Activated naive CD4-positive, alpha-beta T cell treated with anti-CD3 and anti-CD28 coated beads, Interleukin-2, amount 50 U/mL, for 24 hours (primary cell): ENCODE data around the gene TMED7.

Source experiments
- H3K27ac Mint-ChIP-seq: one replicate; pipeline ENCODE4 v1.8.0; 2021; ENCODE audit warnings: mild to moderate bottlenecking, mixed read lengths
- H3K27me3 Mint-ChIP-seq: one replicate; pipeline ENCODE4 v1.8.0; 2021; ENCODE audit warnings: mixed read lengths
- H3K36me3 Mint-ChIP-seq: one replicate; pipeline ENCODE4 v1.8.0; 2021; ENCODE audit warnings: mixed read lengths
- H3K4me1 Mint-ChIP-seq: one replicate; pipeline ENCODE4 v1.8.0; 2021; ENCODE audit warnings: mixed read lengths
- H3K4me3 Mint-ChIP-seq: one replicate; pipeline ENCODE4 v1.8.0; 2021; ENCODE audit warnings: mild to moderate bottlenecking, mixed read lengths
- H3K9me3 Mint-ChIP-seq: one replicate; pipeline ENCODE4 v1.8.0; 2021; ENCODE audit warnings: mixed read lengths

TMED7 gene

DNA sequence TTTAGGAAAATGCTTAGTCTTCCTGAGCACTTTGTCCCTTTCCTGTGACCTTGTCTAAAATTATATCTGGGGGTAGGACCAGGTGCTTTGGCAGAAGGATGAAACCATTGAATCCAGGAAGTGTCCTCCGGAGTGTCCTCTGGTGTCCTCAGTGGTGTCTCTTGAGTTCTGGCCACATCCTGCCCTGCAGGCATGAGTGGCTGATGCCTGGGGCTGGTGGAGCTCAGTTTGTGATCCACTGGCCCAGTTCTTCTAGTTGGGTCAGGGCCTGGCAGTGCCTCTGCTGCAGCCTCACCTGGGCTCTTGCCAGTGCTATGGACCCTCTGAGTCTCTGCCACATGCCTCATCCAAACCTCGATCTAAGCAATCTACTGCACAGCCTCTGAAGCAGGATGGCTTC lies 14.4 kb upstream of the TMED7 start:
- no peaks in the 10 kb centered on the region for H3K36me3 Mint-ChIP-seq
- H3K4me3 Mint-ChIP-seq = no peak overlapping the region
- peaks cover 8% of the 10 kb centered on the region for H3K27me3 Mint-ChIP-seq
- no peaks in the 10 kb centered on the region for H3K9me3 Mint-ChIP-seq
- no peak overlapping the region for H3K27ac Mint-ChIP-seq
- H3K4me1 Mint-ChIP-seq = peaks cover 21% of the 10 kb centered on the region

DNA sequence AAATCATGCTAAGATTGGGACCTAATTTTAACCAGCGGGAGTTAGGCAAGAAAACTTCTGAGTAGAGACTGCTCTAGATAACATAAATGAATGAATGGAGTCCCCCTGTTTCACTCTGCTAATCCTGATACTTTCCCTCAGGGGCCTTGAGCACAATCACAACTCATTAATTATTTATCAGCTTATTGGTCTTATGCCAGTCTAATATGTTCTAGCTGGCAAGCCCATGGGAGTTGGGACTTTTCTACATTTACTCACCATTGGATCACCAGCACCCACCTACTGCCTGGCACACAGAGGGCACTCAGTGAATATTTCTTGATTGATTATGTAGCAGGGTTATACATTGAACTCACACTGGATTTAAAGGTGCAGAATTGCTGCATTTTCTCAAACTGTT lies 13.5 kb upstream of the TMED7 start:
- no peak overlapping the region for H3K4me3 Mint-ChIP-seq

DNA sequence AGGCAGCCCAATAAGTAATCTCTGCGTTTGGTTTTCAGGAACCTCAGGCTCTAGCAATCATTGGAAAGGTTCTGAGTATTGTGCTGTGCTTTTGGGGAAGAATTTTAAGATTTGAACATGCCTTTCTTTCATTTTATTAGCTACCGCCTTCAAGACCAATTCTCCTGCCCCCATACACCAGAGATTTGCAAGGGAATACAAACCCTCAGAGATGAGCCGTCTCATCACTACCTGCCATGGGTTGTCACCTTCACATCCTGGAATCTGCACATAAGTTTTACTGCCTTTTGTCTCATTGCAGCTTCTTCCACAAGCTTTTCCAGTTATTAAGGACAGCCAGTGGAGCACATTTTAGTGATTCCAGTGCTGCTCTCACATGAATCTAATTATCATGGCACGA lies 11.7 kb upstream of the TMED7 start:
- Mint-ChIP-seq H3K9me3 (no peaks in the 10 kb centered on the region), H3K27ac (peak overlapping the region; percentile 27), H3K4me1 (peaks cover 27% of the 10 kb centered on the region), H3K36me3 (no peaks in the 10 kb centered on the region), H3K4me3 (no peak overlapping the region), H3K27me3 (no peaks in the 10 kb centered on the region)

More for the DNA sequence above, 13.5 kb upstream of the TMED7 start:
- Mint-ChIP-seq H3K27ac (peak overlapping the region; percentile 51), H3K4me1 (peaks cover 25% of the 10 kb centered on the region), H3K27me3 (peaks cover 4% of the 10 kb centered on the region), H3K9me3 (no peaks in the 10 kb centered on the region), H3K36me3 (no peaks in the 10 kb centered on the region)

DNA sequence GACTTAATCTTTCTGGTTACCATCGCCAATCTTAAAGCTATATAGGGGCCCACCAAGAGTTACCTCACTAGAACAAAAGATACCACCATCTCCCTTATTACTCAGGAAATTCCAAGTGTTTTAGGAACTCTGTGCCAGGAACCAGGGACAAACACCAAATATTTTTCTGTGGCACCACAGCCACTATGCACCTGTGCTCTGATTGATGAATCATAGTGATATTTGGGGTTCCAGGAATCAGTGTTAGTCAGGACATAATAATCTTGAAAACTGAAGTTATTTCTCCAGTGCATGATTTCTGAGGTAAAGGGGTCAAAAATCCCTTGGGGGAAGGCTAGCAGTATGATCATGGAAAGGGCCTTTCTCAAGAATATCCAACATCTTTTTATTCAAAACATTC lies 10.2 kb upstream of the TMED7 start:
- Mint-ChIP-seq H3K27me3 (no peaks in the 10 kb centered on the region), H3K9me3 (no peaks in the 10 kb centered on the region), H3K36me3 (no peaks in the 10 kb centered on the region)

DNA sequence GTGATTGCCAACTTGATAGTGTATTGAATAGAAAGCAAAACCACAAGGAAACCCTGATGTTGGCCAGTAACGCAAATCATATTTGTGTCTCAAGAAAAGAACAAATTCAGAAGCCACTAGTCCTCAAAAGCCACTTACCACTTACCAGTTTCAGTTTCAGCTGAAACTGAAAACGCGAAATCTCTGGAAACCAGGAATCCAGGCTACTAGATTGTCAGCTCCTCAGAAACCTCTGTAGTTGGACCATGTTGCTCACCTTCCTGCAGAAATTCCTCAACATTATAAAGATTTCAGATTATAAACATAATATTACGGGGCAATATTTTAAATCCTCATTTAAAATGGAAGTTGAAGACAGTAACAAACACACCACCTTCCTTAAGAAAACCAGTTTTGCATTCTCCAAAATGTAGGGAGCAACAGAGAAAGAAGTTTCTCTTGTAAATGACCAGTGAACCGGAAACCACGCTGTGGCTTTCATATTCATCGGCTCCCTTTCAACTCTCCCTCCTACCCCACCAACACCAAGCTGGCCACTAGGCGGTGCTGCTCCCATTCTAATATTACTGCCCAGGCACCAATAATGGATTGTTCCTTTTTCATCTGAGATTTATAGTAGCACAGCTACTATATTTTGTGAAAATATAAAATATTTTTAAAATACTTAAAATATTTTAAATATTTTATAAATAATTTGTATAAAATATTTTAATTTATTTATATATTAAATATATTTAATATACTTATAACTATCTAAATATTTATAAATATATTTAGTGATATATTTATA lies 8.7 kb upstream of the TMED7 start:
- Mint-ChIP-seq H3K4me3 (peak overlapping the region; percentile 73), H3K4me1 (peaks cover 22% of the 10 kb centered on the region), H3K27ac (no peak overlapping the region), H3K9me3 (no peaks in the 10 kb centered on the region), H3K36me3 (no peaks in the 10 kb centered on the region), H3K27me3 (no peaks in the 10 kb centered on the region)

More for the DNA sequence above, 10.2 kb upstream of the TMED7 start:
- no peak overlapping the region for H3K4me3 Mint-ChIP-seq
- no peak overlapping the region for H3K27ac Mint-ChIP-seq
- H3K4me1 Mint-ChIP-seq = peaks cover 22% of the 10 kb centered on the region

DNA sequence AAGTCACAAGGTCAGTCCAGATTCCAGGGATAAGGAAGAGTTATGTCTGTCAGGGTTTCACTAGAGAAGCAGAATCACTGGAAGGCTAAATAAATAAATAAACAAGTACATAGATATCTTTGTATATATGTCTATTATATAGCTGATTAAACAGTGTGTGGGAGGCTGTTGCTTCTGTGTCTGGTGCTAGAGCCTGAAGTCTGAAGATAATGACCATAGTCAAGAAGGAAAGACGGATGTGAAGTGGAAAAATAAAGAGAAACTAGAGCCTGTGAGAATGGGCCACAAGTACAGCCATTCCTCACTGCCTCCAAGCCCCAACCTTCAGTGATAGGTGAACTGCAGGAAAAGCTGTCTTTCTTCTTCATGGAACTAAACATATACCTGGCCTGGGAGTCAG lies 4.1 kb upstream of the TMED7 start:
- Mint-ChIP-seq H3K9me3 (no peaks in the 10 kb centered on the region), H3K36me3 (no peaks in the 10 kb centered on the region), H3K4me1 (peaks cover 19% of the 10 kb centered on the region), H3K27ac (no peak overlapping the region), H3K27me3 (no peaks in the 10 kb centered on the region), H3K4me3 (no peak overlapping the region)

DNA sequence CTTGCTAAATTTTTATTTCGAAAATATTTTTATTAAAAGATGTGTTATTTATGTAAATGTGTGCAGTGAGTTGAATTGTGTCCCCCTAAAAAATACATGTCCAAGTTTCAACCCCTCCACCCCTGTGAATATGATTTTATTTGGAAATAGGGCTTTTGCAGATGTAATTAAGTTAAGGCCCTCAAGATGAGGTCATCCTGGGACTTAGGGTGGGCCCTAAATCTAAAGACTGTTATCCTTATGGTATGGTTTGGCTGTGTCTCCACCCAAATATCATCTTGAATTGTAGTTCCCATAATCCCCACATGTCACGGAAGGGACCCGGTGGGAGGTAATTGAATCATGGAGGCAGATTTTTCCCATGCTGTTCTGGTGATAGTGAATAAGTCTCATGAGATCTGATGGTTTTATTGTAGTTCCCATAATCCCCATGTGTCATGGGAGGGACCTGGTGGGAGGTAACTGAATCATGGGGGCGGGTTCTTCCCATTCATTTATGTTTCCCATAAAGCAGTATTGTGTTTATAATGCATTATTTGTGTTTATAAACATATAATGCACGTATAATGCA lies 1.5 kb upstream of the TMED7 start:
- Mint-ChIP-seq H3K9me3 (no peaks in the 10 kb centered on the region), H3K27me3 (no peaks in the 10 kb centered on the region), H3K36me3 (no peaks in the 10 kb centered on the region), H3K27ac (no peak overlapping the region), H3K4me1 (peaks cover 20% of the 10 kb centered on the region), H3K4me3 (peak overlapping the region; percentile 16)

DNA sequence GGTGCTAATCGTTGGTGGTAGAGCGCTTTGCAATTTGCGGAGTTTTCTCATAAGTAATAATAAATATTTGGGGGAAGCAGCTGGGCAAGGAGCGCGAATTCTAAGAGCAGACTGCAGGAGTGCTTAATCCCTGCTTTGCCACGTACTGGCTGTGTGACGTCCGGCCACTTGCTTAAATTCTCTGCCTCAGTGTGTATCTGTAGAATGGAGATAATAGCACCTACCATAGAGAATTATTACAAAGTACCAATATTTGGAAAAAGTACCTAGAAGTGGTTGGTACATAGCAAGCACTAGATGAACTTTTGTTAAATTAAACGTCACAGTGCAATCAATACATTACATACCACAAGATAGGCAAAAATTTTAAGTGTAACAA lies 598 bp upstream of the TMED7 start:
- peak overlapping the region; percentile 97 for H3K27ac Mint-ChIP-seq

DNA sequence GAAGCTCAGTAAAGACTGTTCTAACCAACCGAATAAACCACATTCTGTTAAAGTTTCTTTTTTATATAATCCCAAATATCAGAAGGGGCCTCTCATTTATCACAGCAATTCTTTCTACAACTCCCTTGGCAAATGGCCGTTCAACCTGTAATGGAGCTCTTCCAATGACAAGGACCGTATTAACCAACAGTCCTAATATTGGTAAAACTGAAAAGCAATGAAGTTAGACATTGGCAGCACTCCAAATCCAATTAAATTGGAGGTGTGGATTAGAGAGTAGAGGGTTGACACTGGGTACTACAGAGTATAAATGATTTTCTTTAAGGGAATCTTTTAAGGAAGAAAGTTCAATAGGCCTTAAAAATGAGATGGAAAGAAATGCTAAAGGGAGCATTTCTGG lies 842 bp downstream of the TMED7 start:
- H3K27me3 Mint-ChIP-seq = no peaks in the 10 kb centered on the region
- H3K4me3 Mint-ChIP-seq = no peak overlapping the region
- H3K4me1 Mint-ChIP-seq = peaks cover 34% of the 10 kb centered on the region
- H3K9me3 Mint-ChIP-seq = no peaks in the 10 kb centered on the region
- peak overlapping the region; percentile 2 for H3K27ac Mint-ChIP-seq
- H3K36me3 Mint-ChIP-seq = peaks cover 3% of the 10 kb centered on the region

More for the DNA sequence above, 598 bp upstream of the TMED7 start:
- Mint-ChIP-seq H3K27me3 (no peaks in the 10 kb centered on the region), H3K4me3 (no peak overlapping the region), H3K4me1 (peaks cover 27% of the 10 kb centered on the region), H3K36me3 (peaks cover under 1% of the 10 kb centered on the region), H3K9me3 (no peaks in the 10 kb centered on the region)

DNA sequence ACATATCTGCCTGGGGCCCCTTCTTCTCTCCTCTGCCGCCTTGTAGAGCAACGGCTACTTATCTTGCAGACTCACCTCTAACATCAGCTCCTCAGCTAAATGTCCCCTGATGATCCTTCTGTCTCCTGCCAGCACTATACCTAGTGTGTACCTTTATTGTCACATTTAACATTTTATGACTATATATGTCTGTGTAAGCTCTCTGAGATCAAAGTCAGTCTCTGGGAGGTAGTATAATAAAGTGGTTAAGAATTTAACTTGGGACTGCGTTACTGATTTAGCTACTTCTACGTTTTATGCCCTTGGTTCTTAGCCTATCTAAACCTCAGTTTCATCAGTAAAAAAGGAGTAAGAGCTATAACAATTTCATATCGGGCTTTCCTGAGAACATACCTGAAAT lies 2.2 kb downstream of the TMED7 start:
- Mint-ChIP-seq H3K4me1 (peaks cover 37% of the 10 kb centered on the region), H3K36me3 (peaks cover 4% of the 10 kb centered on the region), H3K9me3 (no peaks in the 10 kb centered on the region), H3K27me3 (no peaks in the 10 kb centered on the region), H3K4me3 (no peak overlapping the region), H3K27ac (no peak overlapping the region)

DNA sequence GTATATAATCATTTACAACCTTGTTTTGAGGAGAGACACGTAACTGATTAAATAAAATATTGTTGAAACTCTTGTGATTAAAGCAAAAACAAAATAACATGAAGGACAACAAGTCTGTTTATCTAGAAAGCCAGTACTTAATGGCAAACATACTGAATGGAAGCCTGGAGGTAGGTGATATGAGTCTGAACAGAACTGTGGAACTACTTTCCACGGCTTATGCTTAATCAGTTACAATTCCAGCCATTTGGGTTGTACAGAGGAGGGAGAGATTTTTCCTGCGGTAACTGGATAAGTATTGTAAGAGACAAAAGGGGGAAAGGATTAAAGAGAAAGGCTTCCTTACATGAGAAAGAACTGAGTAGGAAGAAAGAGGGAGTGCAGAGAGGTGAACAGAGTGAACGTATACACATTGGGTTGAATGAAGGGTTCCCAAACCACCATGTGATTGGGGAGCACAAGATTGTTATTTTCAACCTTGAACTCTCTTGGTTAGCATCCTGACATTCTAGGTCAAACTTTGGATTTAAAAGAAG lies 4.4 kb downstream of the TMED7 start:
- H3K27ac Mint-ChIP-seq = peak overlapping the region; percentile 94
- no peaks in the 10 kb centered on the region for H3K27me3 Mint-ChIP-seq
- peaks cover 5% of the 10 kb centered on the region for H3K36me3 Mint-ChIP-seq
- H3K4me3 Mint-ChIP-seq = peak overlapping the region; percentile 24
- no peaks in the 10 kb centered on the region for H3K9me3 Mint-ChIP-seq
- peaks cover 29% of the 10 kb centered on the region for H3K4me1 Mint-ChIP-seq

DNA sequence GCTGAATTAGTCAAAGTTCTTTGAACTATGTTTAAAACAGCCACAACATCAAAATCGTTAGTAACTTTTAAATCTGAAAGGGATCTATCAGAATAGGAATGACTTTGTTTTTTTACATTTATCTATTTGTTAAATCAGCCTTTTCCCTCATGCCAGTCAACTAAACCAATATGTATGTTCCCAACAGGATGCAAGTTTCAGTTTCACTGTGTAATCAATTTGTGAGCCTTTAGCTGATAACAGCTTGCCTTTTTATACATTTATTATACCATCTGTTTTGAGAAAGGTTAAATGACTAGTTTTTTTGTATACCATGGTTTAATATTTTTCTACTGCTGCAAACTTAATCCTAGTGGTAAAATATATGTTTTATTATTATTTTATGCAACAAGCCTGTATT lies 8.9 kb downstream of the TMED7 start:
- Mint-ChIP-seq H3K4me1 (peaks cover 17% of the 10 kb centered on the region), H3K4me3 (no peak overlapping the region), H3K36me3 (peaks cover 9% of the 10 kb centered on the region), H3K27ac (no peak overlapping the region), H3K9me3 (no peaks in the 10 kb centered on the region), H3K27me3 (no peaks in the 10 kb centered on the region)

DNA sequence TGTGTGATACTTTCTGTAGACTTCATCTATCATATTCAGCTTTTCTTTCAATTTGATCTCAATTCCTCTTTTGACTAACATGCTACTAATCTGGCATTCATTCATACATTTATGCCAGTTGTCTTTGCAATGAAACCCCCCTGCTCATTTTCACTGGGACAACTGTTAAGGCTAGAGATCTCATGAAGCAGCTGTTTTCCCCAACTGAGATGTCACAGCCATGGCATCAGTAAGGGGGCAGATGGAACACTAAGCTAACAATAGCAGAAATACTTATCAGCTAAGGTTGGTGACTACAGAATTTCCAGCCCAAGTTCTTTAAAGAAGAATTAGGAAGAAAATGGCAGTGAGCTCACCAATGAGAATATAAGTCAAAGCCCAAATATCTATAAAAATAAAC lies 9.4 kb downstream of the TMED7 start:
- H3K27ac Mint-ChIP-seq = no peak overlapping the region

DNA sequence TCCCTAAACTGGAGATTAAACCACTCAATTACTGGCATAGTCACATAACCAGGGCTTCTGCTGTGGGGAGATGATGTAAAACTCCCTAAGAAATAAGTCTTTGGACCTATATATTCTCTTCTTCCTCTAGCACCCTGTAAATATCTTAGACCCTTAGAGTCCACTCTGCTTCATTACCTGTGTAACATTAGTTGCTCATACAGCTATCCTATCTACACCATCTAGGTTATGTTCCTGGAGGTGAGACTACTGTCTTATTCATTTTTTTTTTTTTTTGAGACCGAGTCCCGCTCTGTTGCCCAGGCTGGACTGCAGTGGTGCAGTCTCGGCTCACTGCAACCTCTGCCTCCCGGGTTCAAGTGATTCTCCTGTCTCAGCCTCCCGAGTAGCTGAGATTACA lies 14.0 kb downstream of the TMED7 start:
- Mint-ChIP-seq H3K27me3 (no peaks in the 10 kb centered on the region), H3K4me3 (no peak overlapping the region), H3K27ac (no peak overlapping the region), H3K9me3 (no peaks in the 10 kb centered on the region), H3K4me1 (peaks cover 37% of the 10 kb centered on the region), H3K36me3 (peaks cover 7% of the 10 kb centered on the region)

More for the DNA sequence above, 9.4 kb downstream of the TMED7 start:
- no peaks in the 10 kb centered on the region for H3K9me3 Mint-ChIP-seq
- no peaks in the 10 kb centered on the region for H3K27me3 Mint-ChIP-seq
- no peak overlapping the region for H3K4me3 Mint-ChIP-seq
- peaks cover 8% of the 10 kb centered on the region for H3K36me3 Mint-ChIP-seq
- H3K4me1 Mint-ChIP-seq = peaks cover 16% of the 10 kb centered on the region

DNA sequence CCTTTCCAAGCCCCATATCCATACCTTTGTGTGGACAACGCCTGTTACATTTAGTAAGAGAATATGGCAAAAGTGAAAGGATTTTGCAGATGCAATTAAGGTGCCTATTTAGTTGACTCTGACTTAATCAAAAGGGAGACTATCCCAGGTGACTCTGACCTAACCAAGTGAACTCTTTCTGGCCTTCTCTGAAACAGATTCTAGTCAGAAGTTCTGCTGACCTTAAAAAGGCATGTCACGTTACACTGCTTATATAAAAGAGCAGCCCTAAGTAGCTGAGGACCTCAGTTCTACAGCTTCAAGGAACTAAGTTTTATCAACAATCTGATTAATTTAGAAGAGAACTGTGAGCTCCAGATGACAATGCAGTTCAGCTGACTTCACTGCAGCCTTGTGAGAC lies 17.9 kb downstream of the TMED7 start:
- Mint-ChIP-seq H3K4me3 (no peak overlapping the region), H3K9me3 (no peaks in the 10 kb centered on the region), H3K27me3 (no peaks in the 10 kb centered on the region), H3K4me1 (peaks cover 58% of the 10 kb centered on the region), H3K36me3 (peaks cover 5% of the 10 kb centered on the region), H3K27ac (peak overlapping the region; percentile 90)

DNA sequence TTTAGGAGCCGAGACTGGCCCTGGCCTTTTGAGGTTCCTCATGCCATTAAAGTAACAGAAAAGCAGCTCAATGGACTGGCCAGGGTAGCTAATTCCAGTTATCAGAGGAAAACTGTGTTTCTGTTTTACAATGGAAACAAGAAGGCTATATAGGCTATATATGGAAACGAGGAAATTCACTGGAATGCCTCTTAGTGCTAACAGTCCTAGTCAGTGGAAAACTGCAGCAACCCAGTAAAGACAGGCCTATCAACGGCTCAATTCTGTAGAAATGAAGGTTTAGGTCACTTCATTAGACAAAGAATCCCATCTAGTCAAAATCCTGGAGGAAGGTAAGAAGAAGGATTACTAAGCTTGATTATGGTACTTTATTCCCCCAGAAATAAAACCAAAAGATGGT lies 20.4 kb downstream of the TMED7 start:
- H3K4me3 Mint-ChIP-seq = no peak overlapping the region
- H3K9me3 Mint-ChIP-seq = no peaks in the 10 kb centered on the region
- H3K27ac Mint-ChIP-seq = peak overlapping the region; percentile 9
- no peaks in the 10 kb centered on the region for H3K27me3 Mint-ChIP-seq
- peaks cover 5% of the 10 kb centered on the region for H3K36me3 Mint-ChIP-seq
- peaks cover 58% of the 10 kb centered on the region for H3K4me1 Mint-ChIP-seq
